ENCODE measurements around the gene EIF3M.

EIF3M gene

DNA sequence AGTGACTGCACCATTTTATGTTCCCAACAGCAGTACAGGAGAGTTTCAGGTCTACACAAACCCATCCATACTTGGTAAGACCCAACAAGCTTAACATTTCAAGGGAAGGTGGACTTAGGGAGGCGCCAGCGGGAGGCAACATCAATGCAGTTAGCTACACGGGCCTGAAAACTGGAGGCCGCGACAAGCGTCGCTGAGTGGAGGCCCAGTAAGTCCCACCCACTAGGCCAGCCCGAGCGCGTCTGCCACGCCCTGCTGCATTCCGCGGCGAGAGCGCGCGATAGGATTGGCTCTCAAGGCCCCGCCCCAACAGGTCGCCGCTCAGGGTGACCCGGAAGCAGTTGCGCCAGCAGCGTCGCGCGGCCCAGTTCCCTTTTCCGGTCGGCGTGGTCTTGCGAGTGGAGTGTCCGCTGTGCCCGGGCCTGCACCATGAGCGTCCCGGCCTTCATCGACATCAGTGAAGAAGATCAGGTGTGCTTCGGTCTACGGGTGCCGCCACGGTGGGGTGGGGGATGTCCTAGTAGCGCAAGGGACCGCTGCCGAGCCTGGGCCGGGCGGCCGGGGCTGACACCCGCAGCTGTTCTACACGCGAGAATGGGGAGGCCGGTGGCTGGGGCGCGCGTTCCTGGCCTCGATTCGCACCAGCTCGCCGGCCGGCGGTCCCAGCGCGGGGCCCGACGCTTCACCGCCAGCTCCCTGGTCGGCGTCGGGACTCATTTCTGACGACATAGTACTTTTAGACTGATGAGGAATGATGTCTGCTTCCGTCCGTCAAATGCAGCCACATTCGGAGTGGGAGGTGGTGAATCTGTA is at the start of gene EIF3M:
Gene EIF3M, plus strand, starts transcription at position 373 of the 813 bp plus-strand sequence. Its CDS starts 57 bp downstream, at position 430.
- peak within 1 kb of the TSS; percentile 98 for H3K27ac Mint-ChIP-seq
- H3K27me3 Mint-ChIP-seq: no peaks in the 10 kb centered on the region
- H3K4me1 Mint-ChIP-seq (ENCODE audit: low read depth): peaks cover 49% of the 10 kb centered on the region
- H3K4me3 Mint-ChIP-seq: peak within 1 kb of the TSS; percentile 98
- peaks cover 6% of the 10 kb centered on the region for H3K36me3 Mint-ChIP-seq
- H3K9me3 Mint-ChIP-seq (ENCODE audit: low read depth): no peaks in the 10 kb centered on the region

- no peaks in the 10 kb centered on the region for H3K9me3 Mint-ChIP-seq (ENCODE audit: low read depth)
- H3K27me3 Mint-ChIP-seq: peaks cover 3% of the 10 kb centered on the region
- H3K36me3 Mint-ChIP-seq: no peaks in the 10 kb centered on the region
- H3K4me1 Mint-ChIP-seq (ENCODE audit: low read depth): no peaks in the 10 kb centered on the region
- H3K4me3 Mint-ChIP-seq: no peak overlapping the region
- H3K27ac Mint-ChIP-seq: no peak overlapping the region
These were observed 44.8 kb upstream of the EIF3M start for GRCh38 chr11:32538804-32539203.

GRCh38 chr11:32549611-32550187 is 33.9 kb upstream of the EIF3M start:
- H3K36me3 Mint-ChIP-seq: no peaks in the 10 kb centered on the region
- no peak overlapping the region for H3K27ac Mint-ChIP-seq
- peaks cover 7% of the 10 kb centered on the region for H3K27me3 Mint-ChIP-seq
- no peaks in the 10 kb centered on the region for H3K9me3 Mint-ChIP-seq (ENCODE audit: low read depth)
- no peaks in the 10 kb centered on the region for H3K4me1 Mint-ChIP-seq (ENCODE audit: low read depth)
- H3K4me3 Mint-ChIP-seq: no peak overlapping the region

- Mint-ChIP-seq H3K27ac (no peak overlapping the region), H3K4me1 (ENCODE audit: low read depth) (no peaks in the 10 kb centered on the region), H3K27me3 (peaks cover 7% of the 10 kb centered on the region), H3K36me3 (no peaks in the 10 kb centered on the region), H3K9me3 (ENCODE audit: low read depth) (no peaks in the 10 kb centered on the region), H3K4me3 (no peak overlapping the region)
These were observed 33.4 kb upstream of the EIF3M start for GRCh38 chr11:32550207-32550606.

DNA sequence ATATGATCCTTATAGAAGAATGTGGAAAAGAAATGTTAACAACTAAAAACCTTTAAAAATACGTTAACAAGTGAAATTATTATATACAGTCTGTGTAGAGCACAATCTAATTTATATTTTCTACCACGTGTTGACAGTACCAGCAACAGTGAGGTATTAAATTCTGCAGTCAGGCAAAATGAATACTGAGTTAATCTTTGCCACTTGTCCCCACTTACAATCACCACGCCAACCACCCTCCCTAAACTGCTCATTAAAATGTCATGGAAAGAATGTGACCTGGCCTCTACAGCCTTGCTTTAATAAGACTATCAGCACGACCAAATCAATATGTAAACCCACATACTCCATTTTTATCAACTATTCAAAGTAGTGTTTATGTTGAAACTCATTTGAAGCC is 28.5 kb upstream of the EIF3M start:
- Mint-ChIP-seq H3K27ac (no peak overlapping the region), H3K9me3 (ENCODE audit: low read depth) (no peaks in the 10 kb centered on the region), H3K27me3 (peaks cover 5% of the 10 kb centered on the region), H3K4me3 (no peak overlapping the region), H3K4me1 (ENCODE audit: low read depth) (no peaks in the 10 kb centered on the region), H3K36me3 (no peaks in the 10 kb centered on the region)

- Mint-ChIP-seq H3K9me3 (ENCODE audit: low read depth) (no peaks in the 10 kb centered on the region), H3K36me3 (no peaks in the 10 kb centered on the region), H3K4me1 (ENCODE audit: low read depth) (no peaks in the 10 kb centered on the region), H3K27ac (no peak overlapping the region), H3K4me3 (no peak overlapping the region), H3K27me3 (peaks cover 5% of the 10 kb centered on the region)
These were observed 27.7 kb upstream of the EIF3M start for GRCh38 chr11:32555895-32556294.

DNA sequence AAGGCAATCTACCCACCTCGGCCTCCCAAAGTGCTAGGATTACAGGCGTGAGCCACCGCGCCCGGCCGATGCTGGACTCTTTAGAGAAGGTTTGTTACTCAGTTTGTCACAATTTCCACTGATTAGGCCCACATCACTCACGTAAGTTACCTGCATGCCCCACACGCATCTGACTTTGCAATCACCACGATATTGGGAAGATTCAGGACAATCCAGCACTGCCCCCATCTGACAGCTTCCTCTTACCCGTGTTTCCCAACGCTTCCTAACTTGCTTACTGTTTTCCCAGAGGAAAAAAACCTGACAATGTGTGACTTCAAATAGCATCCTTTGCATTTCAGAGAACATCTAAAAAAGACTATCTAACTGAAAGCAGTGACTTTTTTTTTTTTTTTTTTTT is 21.8 kb upstream of the EIF3M start:
- H3K4me3 Mint-ChIP-seq: no peak overlapping the region

GRCh38 chr11:32562839-32563599 is 20.6 kb upstream of the EIF3M start:
- no peaks in the 10 kb centered on the region for H3K36me3 Mint-ChIP-seq
- H3K27me3 Mint-ChIP-seq: no peaks in the 10 kb centered on the region
- H3K4me1 Mint-ChIP-seq (ENCODE audit: low read depth): peaks cover 10% of the 10 kb centered on the region
- no peak overlapping the region for H3K4me3 Mint-ChIP-seq
- no peaks in the 10 kb centered on the region for H3K9me3 Mint-ChIP-seq (ENCODE audit: low read depth)
- H3K27ac Mint-ChIP-seq: no peak overlapping the region

More for the DNA sequence above, 21.8 kb upstream of the EIF3M start:
- H3K9me3 Mint-ChIP-seq (ENCODE audit: low read depth): no peaks in the 10 kb centered on the region
- no peak overlapping the region for H3K27ac Mint-ChIP-seq
- H3K36me3 Mint-ChIP-seq: no peaks in the 10 kb centered on the region
- H3K4me1 Mint-ChIP-seq (ENCODE audit: low read depth): peaks cover 6% of the 10 kb centered on the region
- H3K27me3 Mint-ChIP-seq: no peaks in the 10 kb centered on the region

- Mint-ChIP-seq H3K9me3 (ENCODE audit: low read depth) (no peaks in the 10 kb centered on the region), H3K36me3 (no peaks in the 10 kb centered on the region), H3K4me3 (no peak overlapping the region), H3K27me3 (no peaks in the 10 kb centered on the region), H3K27ac (no peak overlapping the region), H3K4me1 (ENCODE audit: low read depth) (peaks cover 10% of the 10 kb centered on the region)
These were observed 20.1 kb upstream of the EIF3M start for GRCh38 chr11:32563600-32563959.

GRCh38 chr11:32566517-32566916 is 17.1 kb upstream of the EIF3M start:
- Mint-ChIP-seq H3K4me3 (no peak overlapping the region), H3K27ac (no peak overlapping the region), H3K27me3 (no peaks in the 10 kb centered on the region), H3K9me3 (ENCODE audit: low read depth) (no peaks in the 10 kb centered on the region), H3K4me1 (ENCODE audit: low read depth) (peaks cover 12% of the 10 kb centered on the region), H3K36me3 (no peaks in the 10 kb centered on the region)

DNA sequence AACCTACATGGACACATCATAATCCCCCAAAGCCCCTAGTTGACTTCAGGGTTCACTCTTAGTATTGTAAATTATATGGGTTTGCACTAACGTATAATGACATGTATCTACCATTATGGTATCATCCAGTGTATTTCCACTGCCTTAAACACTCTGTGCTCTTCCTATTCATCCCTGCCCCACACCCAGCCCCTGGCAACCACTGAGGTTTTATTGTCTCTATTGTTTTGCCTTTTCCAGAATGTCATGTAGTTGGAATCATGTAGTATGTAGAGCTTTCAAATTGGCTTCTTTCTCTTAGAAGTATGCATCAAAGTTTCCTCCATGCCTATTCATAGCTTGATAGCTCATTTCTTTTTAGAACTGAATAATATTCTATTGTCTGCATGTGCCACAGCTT is 16.5 kb upstream of the EIF3M start:
- Mint-ChIP-seq H3K36me3 (no peaks in the 10 kb centered on the region), H3K27ac (peak overlapping the region; percentile 19), H3K4me3 (no peak overlapping the region), H3K9me3 (ENCODE audit: low read depth) (no peaks in the 10 kb centered on the region), H3K4me1 (ENCODE audit: low read depth) (peaks cover 12% of the 10 kb centered on the region), H3K27me3 (no peaks in the 10 kb centered on the region)

DNA sequence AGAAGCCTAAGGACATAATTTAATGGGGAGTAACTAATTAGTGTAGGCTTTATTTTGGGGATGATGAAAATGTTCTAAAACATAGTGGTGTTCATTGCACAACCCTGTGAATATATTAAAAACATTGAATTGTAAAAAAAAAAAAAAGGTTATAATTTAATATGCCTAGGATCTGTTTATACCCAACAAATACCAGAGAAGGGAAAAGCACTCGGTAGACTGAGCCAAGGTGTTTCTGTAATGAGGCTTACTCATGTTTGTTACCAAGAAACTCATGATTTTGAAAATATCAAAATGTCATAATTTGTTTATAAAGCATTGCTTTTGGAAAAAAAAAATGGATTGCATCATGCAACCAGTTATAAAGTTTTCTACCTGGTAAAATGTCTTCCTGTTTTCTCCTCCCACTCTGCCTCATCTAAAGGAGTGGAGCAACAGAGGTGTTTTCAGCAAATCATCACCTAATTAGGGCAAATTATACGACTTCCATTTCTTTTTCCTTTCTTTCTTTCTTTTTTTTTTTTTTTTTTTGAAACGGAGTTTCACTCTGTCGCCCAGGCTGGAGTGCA is 14.2 kb upstream of the EIF3M start:
- Mint-ChIP-seq H3K36me3 (no peaks in the 10 kb centered on the region), H3K9me3 (ENCODE audit: low read depth) (no peaks in the 10 kb centered on the region), H3K4me1 (ENCODE audit: low read depth) (peaks cover 12% of the 10 kb centered on the region), H3K27me3 (no peaks in the 10 kb centered on the region), H3K4me3 (no peak overlapping the region), H3K27ac (no peak overlapping the region)

GRCh38 chr11:32571039-32571438 is 12.6 kb upstream of the EIF3M start:
- no peaks in the 10 kb centered on the region for H3K36me3 Mint-ChIP-seq
- H3K27me3 Mint-ChIP-seq: peaks cover 4% of the 10 kb centered on the region
- H3K27ac Mint-ChIP-seq: no peak overlapping the region
- H3K4me3 Mint-ChIP-seq: no peak overlapping the region
- H3K9me3 Mint-ChIP-seq (ENCODE audit: low read depth): no peaks in the 10 kb centered on the region
- H3K4me1 Mint-ChIP-seq (ENCODE audit: low read depth): peaks cover 12% of the 10 kb centered on the region

DNA sequence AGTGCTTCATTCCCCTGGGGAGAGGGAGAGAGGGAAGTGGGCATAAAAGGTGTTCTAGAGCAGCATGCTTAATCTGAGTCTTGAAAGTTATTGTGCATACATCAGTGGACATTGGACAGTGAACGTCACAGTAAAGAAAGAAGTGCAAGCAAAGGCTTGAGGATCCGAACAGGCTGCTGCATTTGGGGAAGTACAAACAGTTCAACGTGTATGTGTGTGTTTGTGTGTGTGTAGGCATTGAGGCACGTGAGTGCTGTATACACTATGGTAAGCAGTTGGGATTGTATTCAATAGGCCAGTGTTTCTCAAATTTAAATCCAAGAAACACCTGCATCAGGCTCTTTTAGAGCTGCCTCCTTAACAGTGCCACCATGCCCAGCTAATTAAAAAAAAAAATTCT is 10.4 kb upstream of the EIF3M start:
- Mint-ChIP-seq H3K36me3 (no peaks in the 10 kb centered on the region), H3K27me3 (peaks cover 4% of the 10 kb centered on the region), H3K9me3 (ENCODE audit: low read depth) (no peaks in the 10 kb centered on the region), H3K4me3 (no peak overlapping the region), H3K4me1 (ENCODE audit: low read depth) (peaks cover 2% of the 10 kb centered on the region), H3K27ac (no peak overlapping the region)

DNA sequence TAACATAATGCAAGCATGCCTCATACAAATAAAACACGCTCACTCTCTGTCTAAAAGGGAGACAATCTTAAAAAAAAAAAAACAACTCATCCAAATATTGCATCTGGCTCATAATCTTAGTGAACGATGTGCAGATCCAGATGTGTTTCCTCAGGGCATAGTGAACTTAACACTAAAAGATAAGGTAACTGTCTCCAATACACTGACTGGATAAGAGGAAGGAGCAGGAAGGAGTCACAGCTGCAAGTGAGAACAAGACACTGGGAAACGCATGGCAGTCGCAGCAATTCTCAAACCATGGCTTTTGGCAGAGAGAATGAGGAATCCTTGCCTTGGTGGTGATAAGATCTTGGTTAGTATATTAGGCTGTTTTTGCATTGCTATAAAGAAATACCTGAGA is 9.2 kb upstream of the EIF3M start:
- no peak overlapping the region for H3K4me3 Mint-ChIP-seq
- H3K27me3 Mint-ChIP-seq: peaks cover 4% of the 10 kb centered on the region

More for the DNA sequence above, 9.2 kb upstream of the EIF3M start:
- Mint-ChIP-seq H3K27ac (no peak overlapping the region), H3K36me3 (no peaks in the 10 kb centered on the region), H3K9me3 (ENCODE audit: low read depth) (no peaks in the 10 kb centered on the region), H3K4me1 (ENCODE audit: low read depth) (peaks cover 2% of the 10 kb centered on the region)

Data from activated naive CD8-positive, alpha-beta T cell (primary cell).